ENCODE measurements around the gene RBM46. TPM values are rescaled to one million over a fixed set of nuclear protein-coding genes. Genes with fewer than 3 reads are reported as not detected.

Gene RBM46
- total RNA-seq, 4 donors from 2014 or later = not detected

- no peak for TF ChIP-seq CTCF (IDR thresholded peaks at IDR 0.05; ENCODE audit: low read depth)
Observed at GRCh38 chr4:154872198-154872597, 91.1 kb downstream of the RBM46 start.

GRCh38 chr4:154877110-154877760 is 96.2 kb downstream of the RBM46 start:
- no peak for TF ChIP-seq CTCF (IDR thresholded peaks at IDR 0.05; ENCODE audit: low read depth)

Small RNA genes lying within 50 kb of the gene (small RNA-seq; reads per million reads assigned to genes)
- not detected for gene RNU2-44P
- not detected for gene RNU2-66P

Other genes with a start within 250 kb of the RBM46 start
- 10 to 100 TPM; 29.8 to 66.8 (median 47.6) TPM for gene PLRG1, start 230.9 kb upstream of the RBM46 start, total RNA-seq
- gene FGB, start 218.3 kb upstream of the RBM46 start, total RNA-seq = not detected
- gene FGA, start 190.5 kb upstream of the RBM46 start, total RNA-seq = not detected
- not detected for gene FGG, start 168.6 kb upstream of the RBM46 start, total RNA-seq
- not detected for gene LRAT, start 37.3 kb upstream of the RBM46 start, total RNA-seq

Data from subcutaneous adipose tissue (tissue), 4 donors.